H9 (cell line): ENCODE results near the gene FAM161B. TPM values are rescaled to one million over a fixed set of nuclear protein-coding genes. Genes with fewer than 3 reads are reported as not detected.

ENCODE experiments used
- DNase-seq: peaks from one replicate; pipeline ENCODE4 v3.0.0-alpha.2; 2017
- H2AFZ ChIP-seq: one replicate; pipeline ENCODE4 v1.6.1; 2013; ENCODE audit warnings: mild to moderate bottlenecking, low read length, control low read depth, moderate library complexity
- H2AK5ac ChIP-seq: 2 replicates; pipeline ENCODE4 v1.6.1; 2013; ENCODE audit warnings: low read length, control low read depth, mixed read lengths; ENCODE audit not compliant: insufficient read length
- H2BK120ac ChIP-seq: one replicate; pipeline ENCODE4 v1.6.1; 2013; ENCODE audit warnings: low read depth, mild to moderate bottlenecking, low read length, control low read depth, inconsistent platforms; ENCODE audit not compliant: poor library complexity, severe bottlenecking
- H2BK12ac ChIP-seq: 2 replicates; pipeline ENCODE4 v1.6.1; 2013; ENCODE audit warnings: low read length, control low read depth, mixed read lengths, low read depth; ENCODE audit not compliant: insufficient read length
- H2BK15ac ChIP-seq: 2 replicates; pipeline ENCODE4 v1.6.1; 2013; ENCODE audit warnings: low read depth, low read length, control low read depth
- H2BK20ac ChIP-seq: one replicate; pipeline ENCODE4 v1.6.1; 2013; ENCODE audit warnings: low read depth, mild to moderate bottlenecking, low read length, control low read depth, inconsistent platforms; ENCODE audit not compliant: poor library complexity, severe bottlenecking
- H2BK5ac ChIP-seq: 2 replicates; pipeline ENCODE4 v1.6.1; 2013; ENCODE audit warnings: low read length, control low read depth, mixed read lengths; ENCODE audit not compliant: insufficient read length
- H3K14ac ChIP-seq: 2 replicates; pipeline ENCODE4 v1.6.1; 2013; ENCODE audit warnings: low read length, control low read depth; ENCODE audit not compliant: insufficient read depth
- H3K18ac ChIP-seq: 2 replicates; pipeline ENCODE4 v1.6.1; 2013; ENCODE audit warnings: low read depth, mild to moderate bottlenecking, mixed read lengths, low read length, control low read depth; ENCODE audit not compliant: insufficient read length
- H3K23ac ChIP-seq: 2 replicates; pipeline ENCODE4 v1.6.1; 2013; ENCODE audit warnings: low read length, control low read depth, mixed read lengths, low read depth; ENCODE audit not compliant: insufficient read length
- H3K23me2 ChIP-seq: 2 replicates; pipeline ENCODE4 v1.6.1; 2013; ENCODE audit warnings: low read depth, mild to moderate bottlenecking, mixed read lengths, low read length, control low read depth; ENCODE audit not compliant: insufficient read length, poor library complexity, severe bottlenecking
- H3K27ac ChIP-seq: 2 replicates; pipeline ENCODE4 v1.5.1; 2013; ENCODE audit warnings: low read length, control low read depth, mixed read lengths, low read depth; ENCODE audit not compliant: insufficient read length
- H3K27me3 ChIP-seq: 2 replicates; pipeline ENCODE4 v1.6.1; 2013; ENCODE audit warnings: low read length, control low read depth, inconsistent platforms; ENCODE audit not compliant: insufficient read depth
- H3K4ac ChIP-seq: 2 replicates; pipeline ENCODE4 v1.6.1; 2013; ENCODE audit warnings: low read depth, mild to moderate bottlenecking, control low read depth, inconsistent platforms, low read length, moderate library complexity
- H3K4me1 ChIP-seq: 2 replicates; pipeline ENCODE4 v1.6.1; 2013; ENCODE audit warnings: low read length, control low read depth, inconsistent platforms; ENCODE audit not compliant: insufficient read depth
- H3K4me2 ChIP-seq: 2 replicates; pipeline ENCODE4 v1.6.1; 2013; ENCODE audit warnings: low read length, control low read depth, mixed read lengths; ENCODE audit not compliant: insufficient read length, insufficient read depth
- H3K56ac ChIP-seq: 2 replicates; pipeline ENCODE4 v1.6.1; 2013; ENCODE audit warnings: low read depth, mild to moderate bottlenecking, mixed read lengths, low read length, control low read depth; ENCODE audit not compliant: insufficient read length
- H3K79me1 ChIP-seq: 2 replicates; pipeline ENCODE4 v1.6.1; 2013; ENCODE audit warnings: low read depth, mild to moderate bottlenecking, moderate library complexity, low read length, control low read depth, inconsistent platforms; ENCODE audit not compliant: insufficient read depth, poor library complexity, severe bottlenecking
- H3K79me2 ChIP-seq: 2 replicates; pipeline ENCODE4 v1.6.1; 2013; ENCODE audit warnings: low read length, control low read depth, inconsistent platforms; ENCODE audit not compliant: insufficient read depth
- H3K9ac ChIP-seq: 2 replicates; pipeline ENCODE4 v1.6.1; 2013; ENCODE audit warnings: low read length, control low read depth, mixed read lengths; ENCODE audit not compliant: insufficient read length; ENCODE audit errors: extremely low read depth
- H3K9me3 ChIP-seq: one replicate; pipeline ENCODE4 v1.6.1; 2013; ENCODE audit warnings: low read depth, low read length, inconsistent platforms; ENCODE audit not compliant: control insufficient read depth
- H3T11ph ChIP-seq: one replicate; pipeline ENCODE4 v1.6.1; 2013; ENCODE audit warnings: mild to moderate bottlenecking, low read length, control low read depth, inconsistent platforms
- H4K20me1 ChIP-seq: one replicate; pipeline ENCODE4 v1.6.1; 2013; ENCODE audit not compliant: control insufficient read depth, insufficient read length, insufficient read depth
- H4K5ac ChIP-seq: 2 replicates; pipeline ENCODE4 v1.6.1; 2013; ENCODE audit warnings: low read depth, mild to moderate bottlenecking, mixed read lengths, low read length, control low read depth; ENCODE audit not compliant: insufficient read length
- H4K8ac ChIP-seq: replicated peaks from 2 replicates; pipeline ENCODE4 v1.6.1; 2013; ENCODE audit warnings: low read length, control low read depth, mixed read lengths, low read depth; ENCODE audit not compliant: insufficient read length
- H4K91ac ChIP-seq: 2 replicates; pipeline ENCODE4 v1.6.1; 2013; ENCODE audit warnings: low read depth, mild to moderate bottlenecking, moderate library complexity, mixed read lengths, low read length, control low read depth; ENCODE audit not compliant: insufficient read length
- H3K27ac Mint-ChIP-seq, 3 experiments: 2 replicates in 2 of 3; 3 replicates in 1 of 3; pipeline ENCODE4 v1.8.0; 2020 to 2021; ENCODE audit warnings: mixed read lengths in 3 of 3, mild to moderate bottlenecking in 1 of 3, moderate library complexity in 1 of 3
- H3K27me3 Mint-ChIP-seq: 2 replicates; pipeline ENCODE4 v1.8.0; 2021; ENCODE audit warnings: low read depth, mild to moderate bottlenecking, moderate library complexity, mixed read lengths
- H3K36me3 Mint-ChIP-seq, 3 experiments: 2 replicates in 2 of 3; 3 replicates in 1 of 3; pipeline ENCODE4 v1.8.0; 2020 to 2021; ENCODE audit warnings: low read depth in 3 of 3, mixed read lengths in 3 of 3; ENCODE audit not compliant: insufficient read depth in 1 of 3
- H3K4me1 Mint-ChIP-seq, 2 experiments: 2 replicates each; pipeline ENCODE4 v1.8.0; 2020; ENCODE audit warnings: mixed read lengths in 2 of 2
- H3K4me3 Mint-ChIP-seq, 2 experiments: 2 replicates in 1 of 2; 3 replicates in 1 of 2; pipeline ENCODE4 v1.8.0; 2020 to 2021; ENCODE audit warnings: mild to moderate bottlenecking in 2 of 2, mixed read lengths in 2 of 2, moderate library complexity in 1 of 2
- H3K9me3 Mint-ChIP-seq, 2 experiments: 2 replicates in 1 of 2; 3 replicates in 1 of 2; pipeline ENCODE4 v1.8.0; 2020; ENCODE audit warnings: mild to moderate bottlenecking in 2 of 2, mixed read lengths in 2 of 2, moderate library complexity in 1 of 2
- WGBS: extraction: QIAGEN DNeasy Blood & Tissue Kit; methylation state at CpG from one replicate; pipeline ENCODE4 v1.1.7; 2013; ENCODE audit warnings: missing lambda C conversion rate, low lambda C conversion rate, mixed read lengths; ENCODE audit not compliant: insufficient read length; ENCODE audit errors: extremely low coverage; 5-methylcytosine and 5-hydroxymethylcytosine counted together
- total RNA-seq: library from RNA; stranded (reverse); gene quantifications from 2 replicates; pipeline ENCODE4 v1.2.1, GENCODE V29; 2021
- TF ChIP-seq, protein P1 (sequence below): fragments of 200-600 bp; sonication (generic); conservative IDR thresholded peaks from 3 replicates; pipeline ENCODE4 v1.8.0; 2021; ENCODE audit warnings: antibody characterized with exemption, mild to moderate bottlenecking

Gene FAM161B
- total RNA-seq, 1 experiment from 2014 or later = 0.92 TPM

DNA sequence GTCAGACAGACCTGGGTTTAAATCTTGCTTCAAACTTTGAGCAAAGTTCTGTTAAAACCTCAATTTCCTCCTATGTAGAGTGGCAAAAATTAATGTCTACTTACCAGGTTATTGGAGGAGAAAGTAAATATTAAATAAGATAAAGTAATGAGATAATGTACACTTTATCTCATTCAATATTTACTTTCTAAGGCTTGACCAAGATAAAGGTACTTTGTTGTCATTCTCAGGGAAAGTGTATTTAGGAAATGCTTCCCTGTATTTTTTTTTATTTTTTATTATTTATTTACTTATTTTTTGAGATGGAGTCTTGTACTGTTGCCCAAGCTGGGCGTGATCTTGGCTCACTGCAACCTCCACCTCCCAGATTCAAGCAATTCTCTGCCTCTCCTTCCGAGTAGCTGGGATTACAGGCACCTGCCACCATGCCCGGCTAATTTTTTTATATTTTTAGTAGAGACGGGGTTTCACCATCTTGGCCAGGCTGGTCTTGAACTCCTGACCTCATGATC is 4.7 kb downstream of the FAM161B start:
- Histone ChIP-seq H3K14ac (no peak overlapping the region), H2BK12ac (no peak overlapping the region), H3K18ac (no peak overlapping the region), H3K9ac (no peak overlapping the region), H2AFZ (no peak overlapping the region), H2AK5ac (no peak overlapping the region), H3K4ac (no peak overlapping the region), H2BK120ac (no peak overlapping the region), H3K79me1 (no peaks in the 10 kb centered on the region), H3K9me3 (no peaks in the 10 kb centered on the region), H3K4me2 (no peak overlapping the region), H4K8ac (no peak overlapping the region), H3K23ac (no peak overlapping the region), H3K23me2 (no peaks in the 10 kb centered on the region), H3K56ac (no peak overlapping the region), H4K91ac (no peak overlapping the region), H2BK15ac (no peak overlapping the region), H3T11ph (no peak overlapping the region), H3K27ac (no peak overlapping the region), H4K20me1 (no peaks in the 10 kb centered on the region), H2BK20ac (no peak overlapping the region), H3K4me1 (no peaks in the 10 kb centered on the region), H2BK5ac (no peak overlapping the region), H4K5ac (no peak overlapping the region), H3K27me3 (no peaks in the 10 kb centered on the region), H3K79me2 (no peaks in the 10 kb centered on the region)
- DNase-seq = no peak
- Mint-ChIP-seq H3K4me3 (no peak overlapping the region), H3K9me3 (no peaks in the 10 kb centered on the region), H3K36me3 (no peaks in the 10 kb centered on the region), H3K27me3 (peaks cover 17% of the 10 kb centered on the region), H3K27ac (no peak overlapping the region), H3K4me1 (no peaks in the 10 kb centered on the region)
- WGBS = no CpG with 5 or more reads among the region's 4 CpGs
- TF ChIP-seq, protein P1, sequence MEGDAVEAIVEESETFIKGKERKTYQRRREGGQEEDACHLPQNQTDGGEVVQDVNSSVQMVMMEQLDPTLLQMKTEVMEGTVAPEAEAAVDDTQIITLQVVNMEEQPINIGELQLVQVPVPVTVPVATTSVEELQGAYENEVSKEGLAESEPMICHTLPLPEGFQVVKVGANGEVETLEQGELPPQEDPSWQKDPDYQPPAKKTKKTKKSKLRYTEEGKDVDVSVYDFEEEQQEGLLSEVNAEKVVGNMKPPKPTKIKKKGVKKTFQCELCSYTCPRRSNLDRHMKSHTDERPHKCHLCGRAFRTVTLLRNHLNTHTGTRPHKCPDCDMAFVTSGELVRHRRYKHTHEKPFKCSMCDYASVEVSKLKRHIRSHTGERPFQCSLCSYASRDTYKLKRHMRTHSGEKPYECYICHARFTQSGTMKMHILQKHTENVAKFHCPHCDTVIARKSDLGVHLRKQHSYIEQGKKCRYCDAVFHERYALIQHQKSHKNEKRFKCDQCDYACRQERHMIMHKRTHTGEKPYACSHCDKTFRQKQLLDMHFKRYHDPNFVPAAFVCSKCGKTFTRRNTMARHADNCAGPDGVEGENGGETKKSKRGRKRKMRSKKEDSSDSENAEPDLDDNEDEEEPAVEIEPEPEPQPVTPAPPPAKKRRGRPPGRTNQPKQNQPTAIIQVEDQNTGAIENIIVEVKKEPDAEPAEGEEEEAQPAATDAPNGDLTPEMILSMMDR = no peak
